T-helper 2 cell (primary cell): Measurements from ENCODE around the gene GPAT3.

ENCODE experiments used
- DNase-seq, 5 experiments: peaks; one replicate each; pipeline versions ENCODE4 v3.0.0 to v3.0.0-alpha.2; 2012 to 2022

The GPAT3 gene

DNA sequence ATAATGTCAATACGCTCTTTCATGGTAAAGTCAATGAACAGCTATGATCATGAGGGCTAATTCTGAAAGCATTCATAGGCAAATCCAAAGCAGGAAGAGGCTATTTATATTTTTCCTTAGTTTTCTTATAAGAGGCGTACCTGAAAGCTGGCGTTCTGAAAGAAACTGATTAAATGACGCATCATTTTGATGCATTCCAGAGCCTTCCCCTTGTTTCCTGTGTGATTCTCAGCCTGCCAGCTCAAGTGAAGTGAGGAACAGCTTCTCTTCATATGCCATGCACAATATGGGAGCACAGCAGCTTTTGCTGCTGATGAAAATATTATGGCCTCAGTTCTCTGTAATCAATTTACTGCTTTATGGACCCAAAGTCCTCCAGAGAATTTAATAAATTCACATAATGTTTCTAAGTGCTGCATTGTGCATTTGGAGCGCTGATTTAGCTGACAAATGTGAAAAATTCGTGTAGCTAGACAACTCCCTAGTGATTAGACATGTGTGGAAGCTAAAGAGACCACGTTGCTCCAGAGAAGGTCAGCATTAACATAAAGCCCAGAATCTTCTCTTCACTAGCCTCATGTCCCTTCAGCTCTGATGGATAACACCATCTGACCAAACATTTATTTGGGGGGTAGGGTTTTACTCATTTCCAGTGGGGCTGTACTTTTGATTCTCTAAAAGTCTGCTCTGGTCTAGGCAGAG is 110.8 kb downstream of the GPAT3 start:
- DNase-seq: no peak

- DNase-seq: no peak
Observed at GRCh38 chr4:83651846-83652245, 115.9 kb downstream of the GPAT3 start.
